GM19452 (cell line): ENCODE data around the gene GLIS1.

Source experiments
- ATAC-seq: cut with Tn5 transposase; IDR thresholded peaks from one replicate; pipeline ENCODE4 v1.9.1; 2021; ENCODE audit not compliant: unreplicated experiment

Gene GLIS1

DNA sequence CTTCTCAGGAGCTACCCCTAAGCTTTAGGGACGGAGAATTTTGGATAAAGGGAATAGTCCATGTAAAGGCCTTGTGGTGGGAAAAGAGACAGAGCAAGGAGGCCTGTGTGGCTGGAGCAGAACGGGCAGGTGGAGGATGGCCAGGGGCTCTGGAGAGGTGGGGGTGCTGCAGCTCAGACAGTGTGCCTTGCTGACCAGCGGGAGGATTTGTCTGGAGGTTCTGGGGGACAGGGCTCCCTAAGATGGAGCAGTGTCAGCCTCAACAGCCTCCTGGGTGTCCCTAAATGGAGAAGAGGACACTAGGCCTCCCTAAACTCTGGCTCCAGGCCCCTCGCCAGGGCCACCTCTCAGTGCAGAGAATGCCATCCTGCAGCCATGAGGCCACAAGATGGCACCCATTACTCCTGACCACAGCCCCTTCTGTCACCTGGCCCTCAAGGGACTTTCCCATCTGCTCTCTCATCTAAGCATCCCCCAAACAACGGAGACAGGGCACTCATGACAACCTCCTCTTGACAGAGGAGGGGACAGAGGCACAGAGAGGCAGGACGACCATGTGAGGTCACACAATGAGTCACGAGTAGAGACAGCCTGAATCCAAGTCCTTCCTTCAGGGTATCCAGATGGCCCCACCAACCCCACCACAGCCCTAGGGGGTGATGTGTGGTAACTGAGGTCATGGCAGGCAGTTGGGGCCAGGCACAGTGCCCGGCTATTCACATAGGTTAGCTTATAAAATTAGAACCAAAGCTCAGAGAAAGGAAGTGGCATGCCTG is 185.0 kb downstream of the GLIS1 start:
- ATAC-seq = no peak

DNA sequence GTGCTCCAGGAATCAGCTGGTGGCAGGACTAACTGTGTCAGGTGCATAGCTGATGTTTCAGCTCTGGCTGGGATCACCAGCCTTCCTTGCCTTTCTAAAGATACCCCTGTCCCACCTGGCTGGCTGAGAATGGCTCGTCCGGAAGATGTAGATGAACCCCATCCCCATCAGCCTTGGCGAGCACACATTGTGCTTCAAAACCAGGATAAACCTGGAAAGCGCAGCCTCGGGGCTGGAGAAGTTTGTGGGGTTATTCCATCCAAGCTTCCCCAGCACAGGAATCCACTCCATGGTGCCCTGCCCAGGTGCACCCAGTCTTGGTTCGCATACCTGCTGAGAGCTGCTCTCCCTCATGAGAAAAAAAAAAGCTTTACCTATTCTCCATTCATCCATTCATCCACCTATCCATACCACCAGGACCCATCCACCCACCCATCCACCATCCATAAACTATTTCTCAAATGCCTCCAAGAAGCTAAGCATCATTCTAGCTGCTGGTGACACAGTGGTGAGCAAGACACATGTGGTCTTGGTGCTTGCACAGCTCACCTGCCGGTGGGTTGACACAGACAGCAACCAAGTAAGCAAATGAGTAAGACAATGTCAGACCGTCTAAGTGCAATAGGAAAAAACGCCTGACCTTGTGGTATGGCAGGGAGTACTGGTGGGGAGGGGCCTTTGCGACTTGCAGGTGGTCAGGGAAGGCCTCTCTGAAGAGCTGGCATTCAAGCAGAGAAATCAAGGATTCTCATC is 185.8 kb downstream of the GLIS1 start:
- no peak for ATAC-seq

DNA sequence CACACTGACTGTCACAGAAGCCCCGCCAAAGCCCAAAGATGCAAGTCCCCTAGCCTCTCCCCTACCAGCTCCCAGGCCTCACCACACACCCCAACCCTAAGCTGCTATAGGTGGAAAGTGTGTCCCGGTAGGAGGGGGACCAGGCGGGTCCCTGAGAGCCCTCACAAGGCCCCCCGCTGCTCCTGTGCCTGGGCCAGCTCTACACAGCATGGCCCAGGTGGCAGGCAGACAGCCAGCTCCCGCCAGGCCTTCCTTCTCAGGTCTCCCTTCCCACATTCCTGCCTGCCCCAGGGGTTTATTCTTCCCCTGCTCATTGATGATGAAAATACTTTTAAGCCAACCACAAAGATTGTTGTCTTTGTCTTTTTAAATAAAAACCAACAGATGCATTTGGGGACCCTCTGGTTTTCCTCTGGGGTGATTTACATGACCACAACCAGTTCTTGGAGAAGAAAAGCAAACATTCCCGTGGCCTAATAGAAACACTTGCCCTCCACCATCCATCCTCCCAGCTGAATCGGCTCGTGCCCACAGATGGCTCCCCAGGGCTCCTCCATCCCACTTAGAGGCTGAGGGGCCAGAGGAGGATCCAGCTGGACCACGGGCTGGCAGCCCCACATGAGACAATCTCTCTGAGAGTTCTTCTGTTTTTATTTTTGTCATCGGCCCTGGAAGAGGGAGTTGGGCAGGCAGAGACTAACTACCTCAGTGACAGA is 186.7 kb downstream of the GLIS1 start:
- no peak for ATAC-seq

DNA sequence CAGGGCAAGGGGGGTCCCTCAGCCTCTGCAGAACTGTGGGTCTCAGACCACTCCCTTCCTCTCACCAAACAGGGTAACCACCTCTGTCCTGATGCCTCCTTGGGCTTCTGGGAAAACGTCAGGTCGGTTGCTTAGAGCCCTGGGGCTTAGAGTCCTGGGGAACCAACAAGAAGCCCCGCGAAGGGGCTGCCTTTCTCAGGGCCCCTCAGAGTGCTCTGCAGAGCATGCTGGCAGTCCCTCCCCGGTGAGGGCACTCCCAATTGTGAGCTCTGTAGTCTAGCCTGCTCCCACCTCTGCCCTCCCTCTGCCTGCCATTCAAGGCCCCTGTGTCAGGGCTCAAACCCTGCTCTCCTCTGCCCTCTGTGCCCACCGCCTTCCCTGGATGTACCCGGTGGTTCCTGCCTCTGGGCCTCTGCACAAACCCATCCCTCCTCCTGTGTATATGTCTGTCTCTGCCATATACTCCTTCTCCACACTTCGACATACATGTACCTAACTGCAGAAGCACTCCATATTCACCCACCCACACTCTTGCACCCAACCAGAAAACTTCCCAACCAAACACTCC is 187.5 kb downstream of the GLIS1 start:
- ATAC-seq = no peak

DNA sequence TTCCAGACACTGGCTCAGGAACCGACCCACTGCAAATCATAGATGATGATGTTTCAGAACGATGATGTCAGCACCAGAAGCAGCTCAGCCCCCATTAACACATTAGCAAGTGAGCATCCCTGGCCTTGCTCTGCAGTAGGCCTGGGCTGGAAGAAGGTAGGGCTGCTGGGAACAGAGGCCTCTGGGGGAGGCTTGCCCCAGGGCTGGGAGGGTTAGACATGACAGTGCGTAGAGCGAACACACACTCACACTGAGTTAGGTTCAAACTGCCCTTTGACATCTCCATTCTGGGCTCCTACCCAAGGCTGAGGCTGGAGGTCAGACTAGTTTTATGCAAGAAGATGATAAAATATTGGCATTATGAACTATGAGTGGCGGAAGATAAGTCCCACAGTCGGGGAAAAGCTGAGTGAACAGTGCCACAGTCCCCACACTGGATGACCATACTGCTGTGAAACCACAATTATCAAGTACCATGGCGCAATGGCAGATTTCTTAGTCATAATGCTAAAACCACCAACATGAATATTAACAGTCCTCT is 188.7 kb downstream of the GLIS1 start:
- ATAC-seq = no peak

DNA sequence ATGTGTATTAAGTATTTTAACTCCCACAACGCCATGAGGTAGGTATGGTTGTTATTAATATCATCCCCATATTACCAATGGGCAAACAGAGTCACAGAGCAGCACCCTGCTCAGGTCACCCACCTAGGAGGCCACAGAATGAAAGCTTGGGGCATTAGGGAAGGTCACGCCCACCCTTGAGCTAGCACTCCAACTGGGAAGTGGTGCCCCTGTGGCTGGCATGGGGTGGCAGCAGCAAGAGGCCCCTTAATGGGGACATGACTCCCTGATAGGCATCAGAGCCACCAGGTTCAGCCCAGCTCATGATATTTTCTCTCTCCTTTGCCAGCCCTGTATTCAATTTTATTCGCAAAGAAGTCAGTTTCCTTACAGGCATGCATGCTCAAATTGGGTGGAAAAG is 189.2 kb downstream of the GLIS1 start:
- no peak for ATAC-seq

DNA sequence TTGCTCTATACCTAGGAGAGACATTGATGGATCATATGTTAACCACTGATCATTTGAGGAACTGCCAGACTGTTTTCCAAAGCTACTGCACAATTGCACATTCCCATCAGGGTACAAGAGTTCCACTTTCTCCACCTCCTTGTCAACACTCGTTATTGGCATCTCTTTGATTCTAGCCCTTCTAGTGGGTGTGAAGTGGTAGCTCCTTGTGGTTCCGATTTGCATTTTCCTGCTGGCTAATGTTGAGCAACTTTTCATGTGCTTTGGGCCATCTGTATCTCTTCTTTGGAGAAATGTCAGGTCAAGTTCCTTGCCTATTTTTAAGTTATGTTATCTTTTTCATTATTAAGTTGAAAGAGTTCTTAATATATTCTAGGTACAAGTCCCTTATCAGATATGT is 189.7 kb downstream of the GLIS1 start:
- ATAC-seq = no peak

DNA sequence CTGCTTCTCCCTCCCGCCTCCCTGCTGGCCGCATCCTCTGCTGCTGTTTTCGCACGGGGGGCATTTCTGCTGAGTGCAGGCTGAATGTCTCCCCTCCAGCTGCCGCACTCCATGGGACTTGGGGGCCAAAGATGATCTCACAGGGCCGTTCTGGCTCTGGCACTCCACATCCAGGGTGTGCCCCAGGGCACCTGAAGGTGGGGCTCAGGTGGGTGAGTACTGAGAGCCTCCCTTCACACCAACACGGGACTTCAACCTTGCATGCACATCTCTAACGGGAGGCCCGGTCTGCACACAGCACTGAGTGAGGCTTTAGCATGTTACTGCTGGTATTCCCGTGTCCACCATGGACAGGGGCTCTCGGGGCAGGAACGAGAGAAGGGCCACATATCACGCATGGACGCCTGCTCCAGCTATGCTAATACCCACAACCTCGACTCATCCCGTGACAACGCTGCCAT is 190.9 kb downstream of the GLIS1 start:
- ATAC-seq = no peak

DNA sequence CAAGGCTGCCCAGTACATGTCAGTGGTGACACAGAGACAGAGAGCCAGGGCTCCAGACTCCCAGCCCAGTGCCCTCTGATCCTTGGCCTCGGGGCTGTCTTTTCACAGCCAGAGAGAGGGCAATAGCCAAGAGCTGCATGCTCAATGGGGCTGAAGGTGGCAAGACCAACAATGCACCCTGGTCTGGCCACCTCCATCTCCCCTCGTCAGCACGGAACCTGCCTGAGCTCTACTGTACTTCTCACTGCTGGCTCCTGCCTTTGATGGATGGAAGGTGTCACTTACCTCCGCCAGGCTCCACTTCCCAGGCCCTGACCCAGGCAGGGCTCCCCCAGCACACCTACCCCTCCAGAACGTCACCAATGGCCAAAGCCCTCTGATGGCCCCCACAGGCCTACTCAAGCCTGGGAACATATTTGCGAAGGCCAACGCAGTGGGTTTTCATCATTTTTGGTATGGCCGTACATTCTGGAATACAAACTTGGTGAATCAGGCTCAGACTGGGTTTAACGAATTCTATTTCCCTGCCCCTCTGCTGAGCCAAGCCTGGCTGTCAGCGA is 191.7 kb downstream of the GLIS1 start:
- ATAC-seq = no peak

DNA sequence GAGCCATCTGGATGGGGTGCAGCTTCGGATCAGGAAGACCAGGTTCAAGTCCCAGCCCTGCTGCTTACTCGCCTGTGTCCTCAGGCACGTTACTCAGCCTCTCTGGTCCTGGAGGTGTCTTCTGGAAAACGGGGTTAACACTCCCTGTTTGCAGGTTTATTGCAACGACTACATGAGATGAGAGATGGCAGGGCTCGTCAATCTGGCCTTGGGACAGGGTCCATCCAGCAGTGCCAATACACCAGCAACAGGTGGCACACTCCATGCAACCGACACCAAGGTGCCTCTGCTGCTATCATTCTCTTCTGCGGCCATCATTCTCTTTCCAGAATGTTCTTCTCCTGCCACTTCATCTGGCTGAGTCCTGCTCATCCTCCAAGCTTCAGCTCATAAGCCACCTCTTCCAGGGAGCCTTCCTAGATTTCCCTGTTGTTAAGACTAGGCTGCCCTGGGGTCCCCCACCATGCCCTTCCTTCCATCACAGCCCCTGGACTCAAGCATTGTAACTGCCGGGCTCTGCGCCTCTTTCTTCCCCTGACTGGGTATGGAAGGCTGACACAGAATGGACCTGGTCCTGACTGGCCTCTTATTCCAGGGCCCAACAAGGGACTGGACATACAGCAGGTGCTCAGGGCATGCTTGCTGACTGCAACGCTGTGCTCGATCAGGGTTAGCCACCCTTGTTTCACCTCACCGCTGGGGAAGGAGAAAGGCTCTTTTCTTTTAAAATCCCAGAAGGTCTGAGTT is 192.4 kb downstream of the GLIS1 start:
- no peak for ATAC-seq

DNA sequence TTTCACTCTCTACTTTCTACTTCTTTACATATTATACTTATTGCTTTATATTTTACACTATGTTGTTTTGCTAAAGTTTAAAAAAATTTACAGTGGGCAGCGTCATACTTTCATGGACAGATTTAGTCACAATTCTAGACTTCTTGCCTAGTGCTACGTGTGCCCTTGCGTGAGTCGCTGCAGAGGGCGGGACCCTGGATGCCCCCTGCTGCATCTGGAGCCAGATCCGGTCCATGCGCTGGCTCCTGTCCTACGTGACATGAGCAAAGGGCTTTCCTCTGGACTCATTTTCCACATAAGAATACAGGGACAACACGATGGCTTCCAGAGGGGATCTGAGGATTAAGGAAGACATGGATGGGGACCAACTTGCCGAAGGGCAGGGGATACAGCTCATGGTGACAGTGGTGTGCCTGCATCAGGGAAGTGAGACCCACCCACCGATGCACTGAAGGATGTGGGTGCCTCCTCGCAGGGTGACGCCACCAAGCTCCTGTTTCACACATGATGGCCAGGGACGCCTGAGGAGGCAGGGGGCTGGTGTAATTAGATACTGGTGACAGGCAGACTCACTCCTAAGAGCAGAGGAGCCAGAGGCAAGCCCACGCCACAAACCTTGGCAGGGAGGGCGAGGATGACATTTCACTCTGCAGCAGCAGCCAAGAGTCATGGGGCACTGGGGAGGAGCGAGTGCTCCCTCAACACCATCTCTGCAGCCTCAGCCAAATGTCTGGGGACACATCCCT is 193.1 kb downstream of the GLIS1 start:
- no peak for ATAC-seq

DNA sequence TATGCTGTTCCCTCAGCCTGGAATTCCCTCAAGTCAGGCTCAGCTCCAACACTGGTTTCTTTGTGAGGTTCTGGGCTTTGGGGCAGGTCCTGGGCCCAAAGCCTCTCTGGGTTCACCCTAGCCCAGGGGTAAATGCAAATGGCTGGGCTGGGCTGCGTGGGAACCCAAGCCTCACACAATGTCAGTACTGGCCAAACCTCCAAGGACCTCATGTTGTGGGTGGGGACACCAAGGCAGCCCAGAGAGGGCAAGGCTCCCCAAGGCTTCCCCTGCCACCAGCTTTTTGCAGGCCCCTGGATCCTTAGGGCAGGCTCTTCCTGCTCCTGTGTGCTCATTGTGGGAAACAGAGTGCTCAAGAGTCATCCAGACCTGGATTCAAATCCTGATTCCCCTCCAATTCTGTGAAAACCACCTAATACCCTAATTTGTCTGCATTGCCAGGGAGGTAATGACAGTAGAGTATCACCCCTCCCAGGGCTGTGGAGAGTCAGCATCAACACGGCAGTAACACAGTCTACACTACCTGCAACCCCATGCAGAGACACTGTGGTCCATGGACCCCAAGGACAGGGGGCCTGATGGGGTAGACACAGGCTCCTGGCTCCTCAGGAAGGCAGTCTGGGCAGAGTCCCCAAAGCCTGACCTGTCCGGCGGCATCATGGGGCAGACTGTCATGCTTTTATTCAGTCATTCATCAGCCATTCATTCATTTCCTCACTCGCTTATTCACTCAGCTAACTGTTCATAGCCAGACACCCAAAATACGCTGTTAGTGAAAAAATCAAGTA is 194.0 kb downstream of the GLIS1 start:
- no peak for ATAC-seq

DNA sequence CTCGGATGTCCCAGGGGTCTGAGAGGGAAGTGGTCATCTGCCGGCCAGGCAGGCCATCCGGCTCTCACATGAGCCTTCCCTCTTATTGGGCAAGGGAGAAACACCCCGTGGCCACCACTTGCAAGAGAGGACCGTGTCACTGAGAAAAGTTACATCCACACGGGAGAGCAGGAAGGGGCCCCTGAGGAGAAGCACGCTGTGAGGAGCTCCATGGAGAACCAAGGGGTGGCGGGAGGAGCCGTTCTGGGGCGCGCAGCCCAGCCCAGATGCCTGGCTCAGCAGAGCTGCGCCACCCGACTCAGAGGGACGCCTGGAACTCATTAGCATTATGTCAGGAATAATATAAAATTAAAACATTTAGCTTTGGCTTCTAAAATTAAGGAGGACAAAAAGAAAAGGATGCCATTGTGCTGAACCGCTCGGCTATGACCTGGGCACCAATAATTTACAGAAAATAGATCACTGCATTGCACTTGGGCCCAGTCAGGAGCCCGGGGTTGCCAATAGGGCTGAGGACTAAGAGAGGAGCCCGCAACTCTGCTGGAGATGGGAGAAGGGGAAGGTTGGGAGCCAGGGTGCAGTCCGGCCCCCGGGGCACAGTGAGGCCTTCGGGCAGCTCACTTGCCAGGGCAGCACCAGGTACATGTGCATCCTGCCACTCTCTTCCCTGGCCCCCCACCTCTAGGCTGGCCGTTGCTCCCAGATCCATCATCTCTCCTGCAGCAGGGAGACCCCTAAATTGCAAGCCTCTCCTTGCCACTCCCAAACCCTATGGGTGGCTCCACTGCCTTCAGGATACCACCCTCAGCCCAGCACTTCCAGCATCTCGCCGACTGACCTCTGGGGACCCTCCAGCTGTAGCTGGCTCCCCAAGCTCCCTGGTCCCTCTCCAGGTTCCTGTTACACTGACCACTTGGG is 194.9 kb downstream of the GLIS1 start:
- ATAC-seq = no peak

DNA sequence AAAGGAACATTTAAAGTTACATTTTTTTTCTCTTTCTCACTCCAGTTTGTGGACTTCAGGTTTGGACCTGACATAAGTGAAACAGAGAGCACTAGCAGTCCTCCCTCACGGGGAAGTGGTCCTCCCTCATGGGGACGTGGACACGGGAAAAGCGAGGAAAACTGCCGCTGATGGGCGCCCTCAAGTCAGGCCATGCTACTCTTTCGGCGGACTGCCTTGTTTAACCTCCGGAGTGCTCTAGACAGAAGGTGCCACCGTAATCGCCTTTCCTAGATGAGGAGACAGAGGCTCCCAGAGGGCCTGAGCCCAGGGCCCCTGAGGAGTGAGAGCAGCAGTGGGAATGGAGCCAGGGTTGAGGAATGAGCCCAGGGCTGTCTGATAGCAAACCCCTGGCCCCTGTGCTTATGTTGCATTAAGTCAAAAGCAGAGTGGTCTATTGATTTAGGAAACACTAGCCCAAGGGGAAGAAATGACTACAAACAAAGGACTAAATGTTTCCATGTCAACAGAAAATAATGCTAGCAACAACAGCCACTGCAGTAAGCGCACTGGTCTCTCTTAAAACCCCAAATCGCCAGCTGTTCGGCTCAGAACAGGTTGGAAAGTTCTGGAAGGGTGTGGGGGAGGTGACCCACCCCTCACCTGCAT is 195.7 kb downstream of the GLIS1 start:
- ATAC-seq = no peak

DNA sequence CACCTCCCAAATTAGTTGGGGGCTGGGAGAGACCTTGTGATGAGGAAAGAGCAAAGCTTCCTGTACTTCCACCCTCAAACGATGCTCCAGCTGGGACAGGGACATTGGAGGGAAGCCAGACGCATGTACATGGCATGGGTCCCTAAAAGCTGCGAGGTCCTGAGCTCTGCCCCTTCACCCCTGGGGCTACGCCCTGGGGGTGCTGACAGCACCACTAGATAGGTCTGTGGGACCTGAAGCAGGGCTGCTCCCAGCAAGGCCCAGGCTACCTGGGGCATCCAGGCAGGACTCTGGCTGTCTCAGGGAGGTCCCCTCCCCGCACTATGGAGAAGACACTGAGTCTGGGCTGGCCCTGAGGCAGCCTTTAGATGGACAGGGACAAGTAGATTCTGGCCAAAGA is 196.4 kb downstream of the GLIS1 start:
- ATAC-seq = no peak

DNA sequence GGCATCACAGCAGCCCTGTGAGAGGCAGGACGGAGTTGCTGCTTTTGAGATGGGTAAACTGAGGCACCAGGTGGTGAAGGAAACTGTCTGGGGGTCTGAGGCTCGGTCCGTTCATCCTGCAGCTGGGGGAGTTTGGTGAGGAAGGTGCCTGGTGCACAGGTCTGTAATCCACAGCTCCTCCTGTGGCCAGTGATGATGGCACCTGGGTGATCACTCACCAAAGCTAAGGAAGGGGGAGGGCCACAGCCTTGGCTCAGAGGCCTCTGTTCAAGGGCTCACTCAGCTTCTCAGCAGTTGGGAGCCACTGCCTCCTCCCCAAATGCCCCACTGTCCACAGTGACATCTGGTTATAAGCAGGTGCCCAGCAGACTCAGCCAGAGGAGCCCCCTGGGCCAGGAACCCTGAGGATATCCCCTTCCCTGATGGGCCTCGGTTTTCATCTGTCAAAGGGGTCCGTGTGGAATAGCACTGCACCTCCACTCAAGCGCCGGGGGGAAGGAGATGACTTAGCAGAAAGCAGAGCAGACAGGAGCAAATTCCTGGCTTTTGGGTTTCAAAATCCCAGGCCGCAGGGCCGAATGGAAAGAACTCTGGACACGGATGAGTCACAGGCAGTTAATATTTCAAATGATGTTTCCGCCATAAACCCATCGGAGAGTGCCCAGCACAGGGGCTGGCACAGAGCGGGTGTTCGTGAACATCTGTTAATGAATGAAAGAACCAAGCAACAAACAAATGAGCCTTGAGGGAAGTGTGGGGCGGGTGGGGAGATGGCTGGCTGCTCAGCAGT is 197.0 kb downstream of the GLIS1 start:
- no peak for ATAC-seq
